ENCODE results near the gene TMEM106C.

TMEM106C gene

DNA sequence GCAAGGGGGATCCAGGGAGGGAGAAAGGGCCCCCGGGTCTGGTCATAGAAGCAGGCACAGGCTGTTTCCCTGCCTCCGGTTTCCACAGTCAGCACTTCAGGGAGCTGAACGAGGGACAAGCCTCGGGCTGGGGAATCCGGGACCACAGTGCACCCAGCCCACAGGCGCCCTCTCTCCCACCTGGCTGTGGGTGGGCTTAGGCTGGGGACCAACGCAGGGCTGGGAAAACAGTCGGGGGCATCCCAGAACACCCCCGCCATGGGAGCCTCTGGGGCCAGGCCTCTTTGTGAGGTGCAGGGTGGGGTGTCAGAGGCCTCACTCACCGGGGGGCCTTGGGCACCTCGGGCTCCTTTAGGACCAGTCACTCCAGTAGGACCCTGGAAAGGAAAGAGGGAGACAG, 16.3 kb downstream of the TMEM106C start:
- DNase-seq (ENCODE audit: low read depth): no peak

DNA sequence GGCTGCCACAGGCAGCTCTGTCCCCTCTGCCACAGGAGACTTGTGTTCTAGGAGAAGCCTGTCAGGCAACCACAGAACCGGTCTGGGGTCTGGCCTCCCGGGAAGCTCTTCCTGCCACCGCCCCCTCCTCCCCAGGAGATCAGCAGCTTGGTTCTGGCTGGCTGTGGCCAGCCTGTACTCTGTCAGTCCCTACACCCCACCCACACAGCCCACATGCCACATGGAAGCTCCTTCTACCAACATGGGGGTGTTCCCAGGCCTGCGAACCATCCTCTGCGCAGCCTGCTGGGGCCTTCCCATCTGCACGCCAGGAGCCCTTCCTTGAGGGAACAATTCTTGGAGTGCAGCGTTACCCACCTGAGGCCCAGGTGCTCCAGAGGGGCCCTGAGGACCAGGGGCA, 16.8 kb downstream of the TMEM106C start:
- DNase-seq (ENCODE audit: low read depth): no peak

DNA sequence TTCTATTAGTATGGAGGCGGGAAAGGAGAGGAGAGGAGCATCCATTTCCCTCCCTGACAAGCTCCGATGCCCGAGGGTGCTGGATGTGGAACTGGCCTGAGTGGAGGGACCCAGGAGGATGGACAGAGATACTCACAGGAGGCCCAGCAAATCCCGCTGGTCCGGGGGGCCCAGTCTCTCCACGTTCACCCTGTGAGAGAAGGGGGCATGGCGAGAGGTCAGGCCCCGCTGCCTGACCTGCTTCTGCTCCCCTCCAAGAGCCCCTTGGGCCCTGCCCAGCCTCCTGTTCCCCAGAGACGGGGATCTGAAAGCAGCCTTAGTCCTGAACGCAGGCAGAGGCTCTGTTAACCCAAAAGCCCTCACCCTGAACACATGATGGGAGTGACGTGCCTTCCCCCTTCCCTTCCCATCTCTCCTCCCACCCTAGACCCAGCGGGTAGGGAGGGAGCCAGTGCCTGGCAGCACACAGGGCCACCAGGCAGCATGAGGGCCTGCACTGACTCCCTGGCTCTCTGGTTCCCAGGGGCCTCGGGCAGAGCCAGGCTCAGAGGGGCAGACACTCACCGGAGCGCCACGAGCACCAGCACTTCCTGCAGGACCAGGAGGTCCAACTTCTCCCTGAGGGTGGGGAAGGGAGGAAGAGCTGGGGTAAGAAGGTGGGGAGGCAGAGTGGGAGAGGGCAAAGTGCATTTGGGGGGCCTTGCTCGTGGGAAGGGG, 17.5 kb downstream of the TMEM106C start:
- DNase-seq (ENCODE audit: low read depth): no peak

DNA sequence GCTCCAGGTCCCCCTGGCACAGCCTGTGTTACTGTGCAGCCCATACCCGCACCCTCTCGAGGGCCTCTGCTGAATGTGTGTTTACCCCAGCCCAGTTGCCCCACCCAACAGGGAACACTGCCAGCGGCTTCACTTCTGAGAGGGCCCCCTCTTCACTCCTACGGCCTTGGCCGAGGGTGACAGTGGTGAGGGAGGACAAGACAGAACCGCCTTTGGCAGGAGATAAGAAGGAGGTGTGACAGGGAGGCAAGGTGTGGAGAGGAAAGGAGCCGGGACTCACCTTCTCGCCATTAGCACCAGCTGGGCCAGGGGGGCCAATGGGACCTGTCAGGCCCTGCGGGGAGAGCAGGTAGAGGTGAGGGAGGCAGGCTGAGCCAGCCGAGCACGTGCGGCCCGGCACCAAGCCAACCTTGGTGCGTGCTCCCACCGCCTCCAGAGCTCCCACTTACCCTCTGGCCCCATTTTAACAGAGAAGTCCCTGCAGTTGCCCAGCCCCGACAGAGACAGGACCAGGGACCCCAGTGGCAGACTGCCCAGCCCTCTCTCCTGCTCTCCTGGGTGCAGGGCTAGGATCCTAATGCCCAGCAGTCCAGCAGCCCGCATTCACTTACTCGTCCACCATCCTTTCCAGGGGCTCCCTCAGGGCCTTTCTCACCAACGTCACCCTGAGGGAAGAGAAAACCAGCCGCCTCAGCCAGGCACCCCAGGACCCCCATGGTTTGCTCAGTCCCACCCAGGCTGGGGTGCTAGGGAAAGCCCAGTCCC, 18.3 kb downstream of the TMEM106C start:
- no peak for DNase-seq (ENCODE audit: low read depth)

DNA sequence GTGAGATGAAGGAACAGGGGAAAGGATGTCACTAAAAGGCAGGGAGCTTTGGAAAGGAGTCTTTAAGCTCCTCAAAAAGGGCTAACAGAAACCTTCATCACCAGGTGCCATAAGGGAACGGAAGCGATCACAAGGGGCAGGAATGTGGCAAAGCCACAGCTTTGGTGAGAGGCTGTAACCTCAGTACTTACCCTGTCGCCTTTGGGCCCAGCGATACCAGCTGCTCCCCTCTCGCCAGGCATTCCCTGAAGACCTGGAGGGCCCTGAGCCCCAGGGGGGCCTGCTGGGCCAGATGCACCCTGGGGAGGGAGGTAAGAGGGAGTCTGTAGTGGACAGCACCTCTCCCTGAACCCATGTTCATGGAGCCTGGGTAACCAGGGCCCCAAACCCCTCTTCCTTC, 18.9 kb downstream of the TMEM106C start:
- DNase-seq (ENCODE audit: low read depth): no peak

DNA sequence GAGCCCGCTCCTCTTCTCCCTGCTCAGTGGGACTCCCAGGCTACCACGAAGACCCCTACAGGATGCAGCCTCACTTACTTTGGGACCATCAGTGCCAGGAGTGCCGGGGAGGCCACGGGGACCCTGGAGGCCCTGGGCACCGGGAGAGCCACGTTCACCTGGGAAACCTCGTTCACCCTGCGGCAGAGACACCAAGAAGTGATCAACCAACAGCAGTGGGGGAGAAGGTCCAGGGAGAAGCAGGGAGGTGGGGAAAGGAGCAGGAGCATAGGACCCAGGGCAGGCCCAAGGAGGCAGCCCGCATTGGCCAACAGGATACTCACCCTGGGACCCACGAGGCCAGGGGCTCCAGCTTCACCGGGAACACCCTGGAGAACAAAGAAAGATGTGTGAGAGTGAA, 19.4 kb downstream of the TMEM106C start:
- DNase-seq (ENCODE audit: low read depth): no peak

DNA sequence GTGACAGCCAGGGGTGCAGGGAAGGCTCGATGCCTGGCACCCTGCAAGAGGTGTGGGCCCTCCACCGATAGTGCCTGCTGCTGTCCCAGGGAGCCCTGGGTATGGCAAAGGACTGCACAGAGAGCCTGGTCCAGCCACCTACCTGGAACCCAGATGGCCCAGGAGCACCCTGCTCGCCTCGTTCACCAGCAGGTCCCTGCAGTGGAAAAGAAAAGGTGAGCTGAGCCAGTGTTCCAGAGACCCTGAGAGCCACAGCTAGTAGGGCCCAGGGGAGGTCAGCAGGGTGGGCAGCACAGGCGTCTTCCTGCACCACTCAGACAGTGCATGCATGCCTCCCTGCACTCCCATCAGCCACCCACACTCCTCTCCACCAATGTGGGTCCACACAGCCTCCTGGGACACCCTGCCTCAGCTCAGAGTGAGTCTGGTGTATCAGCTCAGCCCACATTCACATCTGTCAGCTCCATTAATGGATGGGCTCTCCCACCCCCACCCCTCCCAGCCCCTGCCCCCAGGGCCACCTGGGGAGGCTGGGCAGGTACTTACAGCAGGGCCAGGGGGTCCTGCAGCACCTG, 20.2 kb downstream of the TMEM106C start:
- no peak for DNase-seq (ENCODE audit: low read depth)

DNA sequence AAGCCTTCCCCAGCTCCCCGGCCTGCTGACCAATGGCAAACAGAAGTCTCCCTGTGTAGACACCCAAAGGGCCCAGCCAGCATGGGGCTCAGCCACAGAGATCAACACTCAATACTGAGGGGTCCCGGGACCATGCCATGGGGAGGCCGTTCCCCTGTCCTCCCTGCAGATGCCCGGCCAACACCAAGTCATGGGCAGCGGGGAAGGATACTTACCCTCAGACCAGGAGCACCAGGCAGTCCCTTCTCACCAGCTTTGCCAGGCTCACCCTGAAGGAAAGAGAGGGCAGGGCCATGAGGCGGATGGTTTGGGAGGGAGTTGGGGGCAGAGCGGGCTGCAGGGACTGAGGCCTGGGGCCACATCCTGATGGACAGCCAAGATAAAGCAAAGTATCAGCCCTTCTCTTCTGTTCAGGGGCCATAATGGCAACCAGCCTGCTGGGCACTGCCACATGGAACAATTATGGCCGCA, 21.0 kb downstream of the TMEM106C start:
- DNase-seq (ENCODE audit: low read depth): no peak

DNA sequence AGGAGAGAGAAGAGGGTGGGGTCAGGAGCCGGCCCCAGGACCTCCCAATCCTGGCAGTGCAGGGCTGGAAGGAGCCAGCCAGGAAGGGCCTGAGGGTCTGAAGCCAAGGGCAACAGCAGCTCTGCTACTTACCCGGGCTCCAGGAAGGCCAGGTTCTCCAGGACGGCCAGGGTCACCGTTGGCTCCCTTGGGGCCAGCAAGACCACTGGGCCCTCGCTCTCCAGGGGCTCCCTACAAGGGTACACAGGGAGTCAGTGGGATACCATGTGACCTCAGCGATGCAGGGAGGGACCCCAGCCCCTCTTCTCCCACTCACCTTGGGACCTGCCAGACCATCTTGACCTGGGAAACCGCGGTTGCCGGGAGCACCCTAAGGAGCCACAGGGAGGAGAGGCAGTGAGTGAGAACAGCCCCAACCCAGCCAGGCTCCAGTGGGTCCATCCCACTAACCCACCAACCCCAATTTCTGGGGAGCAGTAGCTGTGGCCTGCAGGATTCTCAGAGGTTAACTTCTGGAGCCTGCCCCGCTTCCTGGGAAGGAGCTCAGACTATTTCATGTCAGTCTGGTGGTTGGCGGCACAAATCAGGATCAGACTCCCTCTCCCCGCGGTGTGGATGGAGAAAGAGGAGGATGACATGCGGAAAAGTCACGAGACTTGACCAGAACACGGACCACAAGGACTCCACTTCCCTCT, 22.3 kb downstream of the TMEM106C start:
- DNase-seq (ENCODE audit: low read depth): no peak

DNA sequence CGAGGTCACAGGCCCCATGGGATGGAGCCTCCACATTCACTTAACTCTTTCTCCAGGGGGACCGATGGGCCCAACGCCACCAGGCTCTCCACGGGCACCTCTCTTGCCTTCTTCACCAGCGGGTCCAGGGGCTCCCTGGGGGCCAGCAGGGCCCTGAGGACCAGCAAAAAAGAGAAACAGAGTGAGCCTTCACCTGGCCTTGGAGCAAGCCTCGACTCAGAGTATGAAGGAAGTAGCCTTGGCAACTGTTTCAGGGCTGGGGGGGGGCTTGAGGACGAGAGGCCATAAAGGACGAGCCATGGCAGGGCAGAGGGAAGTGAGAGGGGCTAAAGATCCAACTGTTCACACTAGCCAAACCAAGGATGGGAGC, 22.9 kb downstream of the TMEM106C start:
- no peak for DNase-seq (ENCODE audit: low read depth)

DNA sequence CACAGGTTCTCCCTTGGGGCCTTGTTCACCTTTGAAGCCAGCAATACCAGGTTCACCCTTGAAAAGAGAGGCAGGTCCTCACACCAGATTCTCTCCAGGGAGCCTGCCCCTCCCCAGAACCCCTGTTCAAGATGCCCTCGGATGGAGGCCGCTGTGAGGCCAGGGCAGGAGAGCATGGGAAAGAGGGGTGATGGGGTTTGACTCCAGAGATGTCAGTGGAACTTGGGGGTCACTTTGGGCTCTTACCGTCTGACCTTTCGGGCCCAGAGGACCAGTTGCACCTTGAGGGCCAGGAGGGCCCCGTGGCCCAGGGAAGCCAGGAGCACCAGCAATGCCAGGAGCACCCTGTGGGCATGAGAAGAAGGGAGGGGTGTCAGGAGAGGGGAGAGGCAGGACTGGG, 23.4 kb downstream of the TMEM106C start:
- DNase-seq (ENCODE audit: low read depth): no peak

DNA sequence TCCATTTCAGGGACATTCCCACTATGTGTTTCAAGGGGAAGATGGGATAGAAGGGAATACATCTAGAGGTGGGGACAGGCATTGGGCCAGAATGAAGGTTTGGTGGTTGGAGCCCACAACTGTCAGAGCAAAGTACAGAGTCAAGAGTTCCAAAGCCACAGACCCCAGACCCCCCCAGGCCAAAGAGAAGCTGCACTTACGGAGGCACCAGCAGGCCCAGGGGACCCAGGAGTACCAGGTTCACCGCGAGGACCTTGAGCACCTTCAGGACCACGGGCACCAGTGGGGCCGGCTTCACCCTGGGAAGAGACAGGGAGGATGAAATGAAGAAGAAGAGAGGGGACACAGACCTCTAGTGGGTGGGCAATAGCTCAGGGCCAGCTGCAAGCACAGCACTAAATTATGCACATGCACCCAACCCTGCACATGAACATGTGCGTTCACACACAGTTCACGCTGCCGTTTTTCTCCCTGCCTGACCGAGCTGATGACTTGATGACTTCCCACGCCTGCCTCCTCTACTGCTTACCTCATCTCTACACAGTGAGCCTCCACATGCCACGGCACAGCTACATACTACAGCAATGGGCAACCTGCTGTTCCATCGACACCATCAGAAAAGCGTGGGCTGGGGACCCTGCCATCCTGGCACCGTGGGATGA, 24.1 kb downstream of the TMEM106C start:
- no peak for DNase-seq (ENCODE audit: low read depth)

DNA sequence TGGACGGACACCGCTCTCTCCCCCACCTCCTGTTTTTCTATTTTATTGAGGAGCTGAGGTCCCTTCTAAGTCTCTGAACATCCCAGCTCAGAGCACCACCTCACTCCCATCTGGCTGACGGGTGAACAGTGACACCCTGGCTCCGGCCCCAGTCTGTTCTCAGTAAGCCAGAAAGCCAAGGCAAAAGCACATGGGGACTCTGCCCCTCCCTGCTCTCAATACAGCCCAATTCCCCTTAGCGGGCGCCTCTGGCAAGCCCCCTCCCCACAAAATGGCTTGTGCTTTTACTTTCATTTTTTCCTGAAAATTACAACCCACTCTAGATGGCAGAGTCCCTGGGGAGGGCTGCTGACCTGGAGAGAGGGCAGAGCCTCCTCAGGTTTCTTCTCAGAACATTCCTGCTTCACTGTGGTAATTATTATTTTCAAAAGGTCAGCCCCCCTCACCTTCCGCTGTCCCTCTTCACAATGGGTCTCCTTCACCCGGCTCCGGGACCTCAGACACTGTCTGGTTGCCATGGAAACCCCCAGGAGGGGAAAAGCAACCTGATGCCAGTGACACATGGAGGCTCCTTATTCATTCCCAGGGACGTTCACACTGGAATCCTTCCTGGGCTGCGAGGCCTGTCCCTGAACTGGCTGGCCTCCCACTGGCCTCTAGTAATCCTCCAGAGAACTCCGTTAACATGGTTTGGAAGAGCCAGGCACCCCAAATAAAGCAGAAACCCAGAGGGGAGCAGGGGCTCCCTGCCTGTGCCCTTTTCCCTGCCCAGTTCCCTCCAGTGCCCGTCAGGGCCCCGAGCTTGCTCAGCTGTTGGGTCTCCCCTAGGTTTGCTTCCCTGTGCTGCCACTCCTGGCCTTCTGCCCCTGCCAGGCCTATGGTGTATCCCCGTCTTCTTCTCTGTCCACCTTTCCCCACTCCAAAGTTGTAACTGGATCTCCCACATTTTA, 25.0 kb downstream of the TMEM106C start:
- no peak for DNase-seq (ENCODE audit: low read depth)

DNA sequence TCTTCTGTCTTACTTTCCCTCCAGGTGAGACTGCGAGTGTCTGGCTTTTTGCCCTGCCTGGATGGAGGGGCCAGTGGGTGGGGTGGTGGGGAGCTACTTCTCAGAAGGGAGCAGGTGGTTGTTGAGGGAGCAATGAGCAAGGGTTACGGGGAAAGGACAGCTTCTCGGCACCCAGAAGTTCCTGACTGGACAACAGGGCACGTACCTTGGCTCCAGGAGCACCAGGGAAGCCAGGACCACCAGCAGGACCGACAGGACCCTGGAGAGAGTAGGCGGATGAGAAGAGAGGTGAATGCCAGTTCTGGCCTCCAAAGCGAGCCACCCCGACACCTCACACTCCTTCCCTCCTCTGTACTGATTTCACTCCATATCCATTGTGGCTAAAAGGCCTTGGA, 25.6 kb downstream of the TMEM106C start:
- no peak for DNase-seq (ENCODE audit: low read depth)

DNA sequence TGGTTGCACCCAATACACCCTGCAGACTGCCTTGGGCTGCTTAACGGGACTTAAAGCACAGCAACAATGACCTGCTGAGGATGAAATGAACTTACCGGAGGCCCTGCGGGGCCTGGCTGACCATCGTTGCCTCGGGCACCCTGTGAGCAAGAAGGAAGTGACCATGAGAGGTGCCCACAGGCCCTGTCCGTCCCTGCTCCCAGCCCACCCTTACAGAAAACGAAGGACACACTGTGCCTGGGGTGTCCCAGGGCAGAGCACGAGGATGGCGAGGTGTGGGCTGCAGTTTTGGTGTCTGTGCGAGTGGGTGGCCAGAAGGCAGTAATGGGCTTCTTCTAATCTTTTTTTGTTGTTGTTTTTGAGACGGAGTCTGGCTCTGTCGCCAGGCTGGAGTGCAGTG, 26.3 kb downstream of the TMEM106C start:
- no peak for DNase-seq (ENCODE audit: low read depth)

DNA sequence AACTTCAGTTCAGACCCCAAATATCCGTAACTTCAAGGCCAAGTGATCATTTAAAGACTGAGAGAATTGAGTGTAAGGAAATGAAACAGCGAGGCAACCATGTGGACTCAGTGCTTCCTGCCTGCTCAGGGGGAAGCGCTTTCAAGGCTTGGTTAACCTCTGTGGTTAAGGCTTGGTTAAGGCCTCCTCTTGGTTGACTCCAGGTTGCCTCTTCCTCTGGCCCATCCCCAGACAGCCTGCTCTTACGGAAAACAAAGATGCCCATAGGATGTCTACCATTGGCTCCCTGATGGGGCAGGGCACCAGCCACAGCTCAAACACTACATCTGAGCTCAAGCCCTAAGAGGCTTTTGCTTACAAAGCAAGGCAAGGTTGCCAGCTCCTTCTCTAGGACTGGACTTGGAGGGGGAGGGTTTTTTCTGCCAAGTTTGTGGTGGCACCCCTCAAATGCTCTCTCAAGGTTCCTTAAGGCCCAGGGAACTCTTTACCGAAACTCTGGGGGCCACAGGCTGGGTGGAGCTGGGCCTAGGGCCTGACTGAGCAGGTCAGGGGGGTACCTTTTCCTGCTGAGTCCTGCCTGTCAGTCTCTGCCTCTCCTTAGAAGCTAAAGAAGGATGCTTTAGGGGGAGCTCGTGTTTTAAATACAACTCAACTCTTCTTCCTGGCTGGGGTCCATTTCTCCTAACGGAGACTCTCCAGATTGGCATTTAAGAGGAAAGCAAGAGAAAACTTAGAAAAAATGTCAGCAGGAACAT, 27.1 kb downstream of the TMEM106C start:
- DNase-seq (ENCODE audit: low read depth): peak; percentile 13

DNA sequence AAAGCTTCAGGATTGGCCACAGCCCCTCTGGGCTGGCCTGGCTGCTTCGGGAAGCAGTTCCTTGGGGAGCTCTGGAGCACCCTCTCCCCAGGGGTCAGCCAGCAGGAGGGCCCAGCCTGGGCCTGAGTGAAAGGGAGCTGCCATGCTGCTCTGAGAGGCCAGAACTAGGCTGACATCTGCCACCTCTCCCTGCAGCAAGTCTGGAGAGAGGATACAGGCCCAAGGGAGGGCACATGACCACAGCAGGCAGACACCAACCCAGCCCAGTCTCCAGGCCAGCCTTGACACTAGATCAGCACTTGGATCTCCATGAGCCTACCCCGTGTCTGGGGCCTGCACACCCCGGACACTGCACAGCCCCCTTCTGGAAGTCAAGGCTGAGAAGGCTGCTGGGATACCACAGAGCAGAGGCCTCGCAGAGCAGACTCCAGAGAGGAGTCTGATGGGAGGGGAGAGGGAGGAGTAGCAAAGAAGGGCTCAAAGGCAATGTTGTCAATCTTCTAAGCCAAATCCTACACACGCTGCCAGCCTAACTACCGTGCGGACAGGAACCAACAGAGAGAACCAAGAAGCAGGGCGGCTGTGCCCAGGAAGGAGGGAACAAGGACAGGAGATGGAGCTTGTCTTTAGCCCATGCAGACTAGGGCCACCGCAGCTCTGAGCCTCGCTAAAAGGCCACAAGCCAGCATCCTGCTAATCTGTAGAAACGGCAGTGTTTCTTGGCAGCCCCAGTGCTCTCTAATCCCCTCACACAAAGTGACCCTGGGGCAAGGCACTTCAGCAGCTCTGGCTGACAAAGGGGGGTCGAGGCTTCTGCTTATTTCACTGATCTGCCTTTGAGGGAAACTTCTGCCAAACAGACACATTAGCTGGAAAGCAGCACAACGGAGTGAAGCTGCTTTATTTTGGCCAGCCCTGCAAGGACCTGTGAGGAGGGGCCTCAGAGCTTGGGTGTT, 28.0 kb downstream of the TMEM106C start:
- no peak for DNase-seq (ENCODE audit: low read depth)

DNA sequence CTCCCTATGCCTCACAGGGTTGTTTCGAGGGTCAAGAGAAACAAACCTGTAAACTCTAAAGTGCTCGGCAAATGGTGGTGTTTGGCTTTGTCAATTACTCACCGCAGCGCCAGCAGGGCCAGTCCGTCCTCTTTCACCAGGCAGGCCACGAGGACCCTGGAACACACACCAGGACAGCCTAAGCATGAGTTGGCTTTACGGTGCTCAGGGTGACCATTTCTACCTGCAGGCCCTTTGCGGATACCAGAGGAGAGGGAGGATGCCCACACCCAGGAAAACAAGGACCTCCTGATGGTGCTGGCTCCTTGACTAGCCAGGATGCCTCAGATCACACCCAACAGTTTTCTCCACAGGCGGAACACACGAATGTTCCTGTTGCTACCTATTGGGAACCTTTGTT, 29.4 kb downstream of the TMEM106C start:
- DNase-seq (ENCODE audit: low read depth): no peak

DNA sequence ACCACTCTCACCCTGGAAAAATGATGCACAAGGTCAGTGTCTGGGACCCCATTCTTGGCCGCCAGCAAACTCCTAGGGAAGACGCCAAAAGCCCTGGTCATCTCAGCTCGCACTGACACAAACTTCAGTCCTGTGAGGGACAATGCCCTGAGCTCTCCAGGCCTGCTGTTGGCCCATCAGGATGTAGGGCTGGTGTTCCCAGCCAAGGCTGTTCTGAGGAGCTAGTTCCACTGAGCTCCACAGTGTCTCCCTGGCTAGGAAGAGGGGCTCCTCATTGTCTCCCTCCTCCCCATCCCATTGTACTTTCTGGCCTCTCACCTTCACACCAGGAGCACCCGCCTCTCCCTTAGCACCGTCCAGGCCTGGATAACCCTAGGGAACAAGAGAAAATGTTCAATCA, 30.1 kb downstream of the TMEM106C start:
- no peak for DNase-seq (ENCODE audit: low read depth)
